Measurements from ENCODE around the gene FAAP20.

The FAAP20 gene

DNA sequence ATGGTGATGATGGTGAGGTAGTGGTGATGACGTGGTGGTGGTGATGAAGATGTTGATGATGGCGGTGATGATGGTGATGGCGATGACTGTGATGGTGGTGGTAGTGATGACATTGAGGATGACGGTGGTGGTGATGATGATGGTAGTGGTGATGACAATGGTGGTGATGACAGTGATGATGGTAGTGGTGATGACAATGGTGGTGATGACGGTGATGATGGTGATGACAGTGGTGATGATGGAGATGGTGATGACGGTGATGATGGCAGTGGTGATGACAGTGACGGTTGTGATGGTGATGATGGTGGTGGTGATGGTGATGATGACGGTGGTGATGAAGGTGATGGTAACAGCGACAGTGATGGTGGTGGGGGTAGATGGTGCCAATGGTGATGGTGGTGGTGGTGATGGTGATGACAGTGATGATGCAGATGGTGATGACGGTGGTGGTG is 39.4 kb downstream of the FAAP20 start (continued):
- TF ChIP-seq ZNF391 (tag by site-specific recombination; IDR thresholded peaks at IDR 0.05; ENCODE audit: borderline replicate concordance, low read depth) (no peak), ZNF768 (tag by site-specific recombination; IDR thresholded peaks at IDR 0.05) (no peak), ZNF843 (tag by site-specific recombination; IDR thresholded peaks at IDR 0.05) (no peak), ZNF266 (tag by site-specific recombination; IDR thresholded peaks at IDR 0.05; ENCODE audit: low read depth) (no peak), ZNF302 (tag by site-specific recombination; IDR thresholded peaks at IDR 0.05; ENCODE audit: low read depth) (no peak), ZNF549 (tag by site-specific recombination; IDR thresholded peaks at IDR 0.05) (no peak), ZNF571 (tag by site-specific recombination; IDR thresholded peaks at IDR 0.05) (peak; percentile 88; the same call in 1 of the 2 replicates), KLF9 (tag by site-specific recombination; IDR thresholded peaks at IDR 0.05; ENCODE audit: low read depth) (no peak), RBAK (tag by site-specific recombination; IDR thresholded peaks at IDR 0.05) (peak; percentile 88; the same call in 1 of the 2 replicates), ZNF514 (tag by site-specific recombination; IDR thresholded peaks at IDR 0.05) (0 out of 2 replicates have a peak, but pooled peaks have one; percentile 4), SP7 (tag by site-specific recombination; IDR thresholded peaks at IDR 0.05) (no peak), ZNF223 (tag by site-specific recombination; IDR thresholded peaks at IDR 0.05) (no peak), ZNF596 (tag by site-specific recombination; IDR thresholded peaks at IDR 0.05) (no peak), ZNF16 (tag by site-specific recombination; IDR thresholded peaks at IDR 0.05; ENCODE audit: low read depth) (no peak; the same call in 1 of the 2 replicates), ZNF132 (tag by site-specific recombination; IDR thresholded peaks at IDR 0.05; ENCODE audit: borderline replicate concordance) (no peak), ZIC2 (tag by site-specific recombination; IDR thresholded peaks at IDR 0.05) (no peak), ZNF677 (tag by site-specific recombination; IDR thresholded peaks at IDR 0.05) (no peak)
- TF ChIP-seq, protein P1, sequence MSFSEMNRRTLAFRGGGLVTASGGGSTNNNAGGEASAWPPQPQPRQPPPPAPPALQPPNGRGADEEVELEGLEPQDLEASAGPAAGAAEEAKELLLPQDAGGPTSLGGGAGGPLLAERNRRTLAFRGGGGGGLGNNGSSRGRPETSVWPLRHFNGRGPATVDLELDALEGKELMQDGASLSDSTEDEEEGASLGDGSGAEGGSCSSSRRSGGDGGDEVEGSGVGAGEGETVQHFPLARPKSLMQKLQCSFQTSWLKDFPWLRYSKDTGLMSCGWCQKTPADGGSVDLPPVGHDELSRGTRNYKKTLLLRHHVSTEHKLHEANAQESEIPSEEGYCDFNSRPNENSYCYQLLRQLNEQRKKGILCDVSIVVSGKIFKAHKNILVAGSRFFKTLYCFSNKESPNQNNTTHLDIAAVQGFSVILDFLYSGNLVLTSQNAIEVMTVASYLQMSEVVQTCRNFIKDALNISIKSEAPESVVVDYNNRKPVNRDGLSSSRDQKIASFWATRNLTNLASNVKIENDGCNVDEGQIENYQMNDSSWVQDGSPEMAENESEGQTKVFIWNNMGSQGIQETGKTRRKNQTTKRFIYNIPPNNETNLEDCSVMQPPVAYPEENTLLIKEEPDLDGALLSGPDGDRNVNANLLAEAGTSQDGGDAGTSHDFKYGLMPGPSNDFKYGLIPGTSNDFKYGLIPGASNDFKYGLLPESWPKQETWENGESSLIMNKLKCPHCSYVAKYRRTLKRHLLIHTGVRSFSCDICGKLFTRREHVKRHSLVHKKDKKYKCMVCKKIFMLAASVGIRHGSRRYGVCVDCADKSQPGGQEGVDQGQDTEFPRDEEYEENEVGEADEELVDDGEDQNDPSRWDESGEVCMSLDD (tag by site-specific recombination; IDR thresholded peaks at IDR 0.05) = no peak
- TF ChIP-seq, protein P2, sequence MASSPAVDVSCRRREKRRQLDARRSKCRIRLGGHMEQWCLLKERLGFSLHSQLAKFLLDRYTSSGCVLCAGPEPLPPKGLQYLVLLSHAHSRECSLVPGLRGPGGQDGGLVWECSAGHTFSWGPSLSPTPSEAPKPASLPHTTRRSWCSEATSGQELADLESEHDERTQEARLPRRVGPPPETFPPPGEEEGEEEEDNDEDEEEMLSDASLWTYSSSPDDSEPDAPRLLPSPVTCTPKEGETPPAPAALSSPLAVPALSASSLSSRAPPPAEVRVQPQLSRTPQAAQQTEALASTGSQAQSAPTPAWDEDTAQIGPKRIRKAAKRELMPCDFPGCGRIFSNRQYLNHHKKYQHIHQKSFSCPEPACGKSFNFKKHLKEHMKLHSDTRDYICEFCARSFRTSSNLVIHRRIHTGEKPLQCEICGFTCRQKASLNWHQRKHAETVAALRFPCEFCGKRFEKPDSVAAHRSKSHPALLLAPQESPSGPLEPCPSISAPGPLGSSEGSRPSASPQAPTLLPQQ (tag by site-specific recombination; IDR thresholded peaks at IDR 0.05) = no peak
- TF ChIP-seq, protein P3, sequence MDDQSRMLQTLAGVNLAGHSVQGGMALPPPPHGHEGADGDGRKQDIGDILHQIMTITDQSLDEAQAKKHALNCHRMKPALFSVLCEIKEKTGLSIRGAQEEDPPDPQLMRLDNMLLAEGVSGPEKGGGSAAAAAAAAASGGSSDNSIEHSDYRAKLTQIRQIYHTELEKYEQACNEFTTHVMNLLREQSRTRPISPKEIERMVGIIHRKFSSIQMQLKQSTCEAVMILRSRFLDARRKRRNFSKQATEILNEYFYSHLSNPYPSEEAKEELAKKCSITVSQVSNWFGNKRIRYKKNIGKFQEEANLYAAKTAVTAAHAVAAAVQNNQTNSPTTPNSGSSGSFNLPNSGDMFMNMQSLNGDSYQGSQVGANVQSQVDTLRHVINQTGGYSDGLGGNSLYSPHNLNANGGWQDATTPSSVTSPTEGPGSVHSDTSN (CRISPR knock-in tag; IDR thresholded peaks at IDR 0.05) = no peak
- TF ChIP-seq, protein P4, sequence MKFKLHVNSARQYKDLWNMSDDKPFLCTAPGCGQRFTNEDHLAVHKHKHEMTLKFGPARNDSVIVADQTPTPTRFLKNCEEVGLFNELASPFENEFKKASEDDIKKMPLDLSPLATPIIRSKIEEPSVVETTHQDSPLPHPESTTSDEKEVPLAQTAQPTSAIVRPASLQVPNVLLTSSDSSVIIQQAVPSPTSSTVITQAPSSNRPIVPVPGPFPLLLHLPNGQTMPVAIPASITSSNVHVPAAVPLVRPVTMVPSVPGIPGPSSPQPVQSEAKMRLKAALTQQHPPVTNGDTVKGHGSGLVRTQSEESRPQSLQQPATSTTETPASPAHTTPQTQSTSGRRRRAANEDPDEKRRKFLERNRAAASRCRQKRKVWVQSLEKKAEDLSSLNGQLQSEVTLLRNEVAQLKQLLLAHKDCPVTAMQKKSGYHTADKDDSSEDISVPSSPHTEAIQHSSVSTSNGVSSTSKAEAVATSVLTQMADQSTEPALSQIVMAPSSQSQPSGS (tag by site-specific recombination; IDR thresholded peaks at IDR 0.05; ENCODE audit: low read depth) = peak; percentile 40; the same call in 1 of the 2 replicates
- TF ChIP-seq, protein P5, sequence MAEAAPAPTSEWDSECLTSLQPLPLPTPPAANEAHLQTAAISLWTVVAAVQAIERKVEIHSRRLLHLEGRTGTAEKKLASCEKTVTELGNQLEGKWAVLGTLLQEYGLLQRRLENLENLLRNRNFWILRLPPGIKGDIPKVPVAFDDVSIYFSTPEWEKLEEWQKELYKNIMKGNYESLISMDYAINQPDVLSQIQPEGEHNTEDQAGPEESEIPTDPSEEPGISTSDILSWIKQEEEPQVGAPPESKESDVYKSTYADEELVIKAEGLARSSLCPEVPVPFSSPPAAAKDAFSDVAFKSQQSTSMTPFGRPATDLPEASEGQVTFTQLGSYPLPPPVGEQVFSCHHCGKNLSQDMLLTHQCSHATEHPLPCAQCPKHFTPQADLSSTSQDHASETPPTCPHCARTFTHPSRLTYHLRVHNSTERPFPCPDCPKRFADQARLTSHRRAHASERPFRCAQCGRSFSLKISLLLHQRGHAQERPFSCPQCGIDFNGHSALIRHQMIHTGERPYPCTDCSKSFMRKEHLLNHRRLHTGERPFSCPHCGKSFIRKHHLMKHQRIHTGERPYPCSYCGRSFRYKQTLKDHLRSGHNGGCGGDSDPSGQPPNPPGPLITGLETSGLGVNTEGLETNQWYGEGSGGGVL (tag by site-specific recombination; IDR thresholded peaks at IDR 0.05) = no peak
- TF ChIP-seq, protein P6, sequence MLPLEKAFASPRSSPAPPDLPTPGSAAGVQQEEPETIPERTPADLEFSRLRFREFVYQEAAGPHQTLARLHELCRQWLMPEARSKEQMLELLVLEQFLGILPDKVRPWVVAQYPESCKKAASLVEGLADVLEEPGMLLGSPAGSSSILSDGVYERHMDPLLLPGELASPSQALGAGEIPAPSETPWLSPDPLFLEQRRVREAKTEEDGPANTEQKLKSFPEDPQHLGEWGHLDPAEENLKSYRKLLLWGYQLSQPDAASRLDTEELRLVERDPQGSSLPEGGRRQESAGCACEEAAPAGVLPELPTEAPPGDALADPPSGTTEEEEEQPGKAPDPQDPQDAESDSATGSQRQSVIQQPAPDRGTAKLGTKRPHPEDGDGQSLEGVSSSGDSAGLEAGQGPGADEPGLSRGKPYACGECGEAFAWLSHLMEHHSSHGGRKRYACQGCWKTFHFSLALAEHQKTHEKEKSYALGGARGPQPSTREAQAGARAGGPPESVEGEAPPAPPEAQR (tag by site-specific recombination; IDR thresholded peaks at IDR 0.05) = no peak
- TF ChIP-seq, protein P7, sequence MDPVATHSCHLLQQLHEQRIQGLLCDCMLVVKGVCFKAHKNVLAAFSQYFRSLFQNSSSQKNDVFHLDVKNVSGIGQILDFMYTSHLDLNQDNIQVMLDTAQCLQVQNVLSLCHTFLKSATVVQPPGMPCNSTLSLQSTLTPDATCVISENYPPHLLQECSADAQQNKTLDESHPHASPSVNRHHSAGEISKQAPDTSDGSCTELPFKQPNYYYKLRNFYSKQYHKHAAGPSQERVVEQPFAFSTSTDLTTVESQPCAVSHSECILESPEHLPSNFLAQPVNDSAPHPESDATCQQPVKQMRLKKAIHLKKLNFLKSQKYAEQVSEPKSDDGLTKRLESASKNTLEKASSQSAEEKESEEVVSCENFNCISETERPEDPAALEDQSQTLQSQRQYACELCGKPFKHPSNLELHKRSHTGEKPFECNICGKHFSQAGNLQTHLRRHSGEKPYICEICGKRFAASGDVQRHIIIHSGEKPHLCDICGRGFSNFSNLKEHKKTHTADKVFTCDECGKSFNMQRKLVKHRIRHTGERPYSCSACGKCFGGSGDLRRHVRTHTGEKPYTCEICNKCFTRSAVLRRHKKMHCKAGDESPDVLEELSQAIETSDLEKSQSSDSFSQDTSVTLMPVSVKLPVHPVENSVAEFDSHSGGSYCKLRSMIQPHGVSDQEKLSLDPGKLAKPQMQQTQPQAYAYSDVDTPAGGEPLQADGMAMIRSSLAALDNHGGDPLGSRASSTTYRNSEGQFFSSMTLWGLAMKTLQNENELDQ (tag by site-specific recombination; IDR thresholded peaks at IDR 0.05; ENCODE audit: low read depth) = no peak
- TF ChIP-seq, protein P8, sequence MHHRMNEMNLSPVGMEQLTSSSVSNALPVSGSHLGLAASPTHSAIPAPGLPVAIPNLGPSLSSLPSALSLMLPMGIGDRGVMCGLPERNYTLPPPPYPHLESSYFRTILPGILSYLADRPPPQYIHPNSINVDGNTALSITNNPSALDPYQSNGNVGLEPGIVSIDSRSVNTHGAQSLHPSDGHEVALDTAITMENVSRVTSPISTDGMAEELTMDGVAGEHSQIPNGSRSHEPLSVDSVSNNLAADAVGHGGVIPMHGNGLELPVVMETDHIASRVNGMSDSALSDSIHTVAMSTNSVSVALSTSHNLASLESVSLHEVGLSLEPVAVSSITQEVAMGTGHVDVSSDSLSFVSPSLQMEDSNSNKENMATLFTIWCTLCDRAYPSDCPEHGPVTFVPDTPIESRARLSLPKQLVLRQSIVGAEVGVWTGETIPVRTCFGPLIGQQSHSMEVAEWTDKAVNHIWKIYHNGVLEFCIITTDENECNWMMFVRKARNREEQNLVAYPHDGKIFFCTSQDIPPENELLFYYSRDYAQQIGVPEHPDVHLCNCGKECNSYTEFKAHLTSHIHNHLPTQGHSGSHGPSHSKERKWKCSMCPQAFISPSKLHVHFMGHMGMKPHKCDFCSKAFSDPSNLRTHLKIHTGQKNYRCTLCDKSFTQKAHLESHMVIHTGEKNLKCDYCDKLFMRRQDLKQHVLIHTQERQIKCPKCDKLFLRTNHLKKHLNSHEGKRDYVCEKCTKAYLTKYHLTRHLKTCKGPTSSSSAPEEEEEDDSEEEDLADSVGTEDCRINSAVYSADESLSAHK (tag by site-specific recombination; IDR thresholded peaks at IDR 0.05) = no peak
